A204.1 (cell line): ENCODE measurements around the gene KRTAP4-7.
"Not testable (repeated sequence)": the region's sequence is repeated elsewhere in the genome, so short reads cannot be mapped to it uniquely, and the experiment has no call there.

Source experiments
- FAIRE-seq: peaks from 2 replicates; lab custom pipeline; 2012; peaks lifted over from hg19 to GRCh38; lab: Jason Lieb, UNC

KRTAP4-7 gene

DNA sequence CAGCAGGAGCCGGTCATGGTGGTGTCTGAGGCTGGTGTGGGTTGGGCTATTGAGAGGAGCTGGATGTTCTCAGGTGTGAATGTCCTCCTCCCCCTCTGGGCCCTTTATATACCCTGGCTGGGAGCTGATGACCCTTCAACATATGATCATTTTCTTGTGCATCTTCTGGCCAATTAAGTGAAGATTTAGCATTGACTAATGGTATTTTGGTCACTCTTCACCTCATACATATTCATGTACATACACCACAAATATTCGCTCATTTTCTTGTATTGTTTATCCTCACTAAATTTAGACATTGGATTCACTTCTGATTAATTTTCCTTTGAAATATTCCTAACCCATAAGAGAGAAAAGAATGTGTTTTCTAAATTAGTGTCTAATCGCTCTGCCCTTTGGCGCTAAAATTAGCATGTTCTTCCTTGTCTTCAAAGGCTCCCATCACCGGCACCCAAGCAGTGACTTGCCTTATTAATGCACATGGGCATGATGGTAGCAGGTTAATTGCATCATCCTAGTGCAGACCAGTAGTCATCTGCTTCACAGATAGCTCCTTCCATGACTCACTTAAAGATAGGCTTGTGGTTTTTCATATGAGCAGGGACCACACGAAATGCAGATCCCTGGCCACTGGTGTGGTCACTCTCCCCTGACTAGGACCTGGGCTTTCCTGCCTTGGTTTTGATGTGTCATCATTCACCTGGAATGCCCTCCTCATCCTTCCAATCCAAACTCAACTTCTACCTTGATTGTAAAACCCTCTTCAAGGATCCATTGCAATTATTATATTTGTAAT is 17.9 kb upstream of the KRTAP4-7 start, which contains the start of gene KRTAP2-4:
TSS of gene KRTAP2-4 (minus strand) at position 51 of the 796 bp plus-strand sequence. CDS start at position 17, 34 bp downstream.
- FAIRE-seq = no peak

DNA sequence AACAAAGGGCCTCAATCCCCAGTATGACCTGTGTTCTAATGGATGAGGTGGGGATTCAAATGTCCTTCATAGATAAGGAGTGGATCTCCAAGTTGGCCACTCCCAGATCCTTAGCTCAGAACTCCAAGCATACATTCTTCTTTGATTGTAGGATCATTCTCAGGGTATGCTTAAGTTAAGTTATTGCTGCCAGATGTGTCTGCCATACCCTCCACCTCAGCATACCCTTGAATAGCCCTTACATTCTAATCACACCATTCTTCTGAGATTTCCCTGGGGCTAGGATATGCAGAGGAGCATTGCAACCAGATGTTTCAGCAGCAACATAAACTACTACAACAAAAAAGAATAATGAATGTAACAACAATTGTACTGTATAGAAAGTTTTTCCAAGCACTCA is 16.7 kb upstream of the KRTAP4-7 start:
- no peak for FAIRE-seq

DNA sequence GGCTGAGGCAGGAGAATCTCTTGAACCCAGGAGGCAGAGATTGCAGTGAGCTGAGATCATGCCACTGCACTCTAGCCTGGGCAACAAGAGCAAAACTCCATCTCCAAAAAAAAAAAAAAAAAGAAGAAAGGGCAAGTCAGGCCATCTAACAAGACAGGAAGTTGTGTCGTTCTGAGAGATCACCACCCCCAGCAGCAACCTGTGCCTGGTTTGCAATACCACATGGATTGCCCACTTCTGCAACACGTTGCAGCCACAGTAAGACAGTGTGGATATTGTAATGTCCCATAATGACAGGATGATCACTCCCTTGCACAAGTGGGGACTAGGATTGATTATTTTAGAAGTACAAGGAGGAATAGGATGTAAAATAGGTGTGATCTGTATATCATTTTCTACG is 14.9 kb upstream of the KRTAP4-7 start:
- no peak for FAIRE-seq

DNA sequence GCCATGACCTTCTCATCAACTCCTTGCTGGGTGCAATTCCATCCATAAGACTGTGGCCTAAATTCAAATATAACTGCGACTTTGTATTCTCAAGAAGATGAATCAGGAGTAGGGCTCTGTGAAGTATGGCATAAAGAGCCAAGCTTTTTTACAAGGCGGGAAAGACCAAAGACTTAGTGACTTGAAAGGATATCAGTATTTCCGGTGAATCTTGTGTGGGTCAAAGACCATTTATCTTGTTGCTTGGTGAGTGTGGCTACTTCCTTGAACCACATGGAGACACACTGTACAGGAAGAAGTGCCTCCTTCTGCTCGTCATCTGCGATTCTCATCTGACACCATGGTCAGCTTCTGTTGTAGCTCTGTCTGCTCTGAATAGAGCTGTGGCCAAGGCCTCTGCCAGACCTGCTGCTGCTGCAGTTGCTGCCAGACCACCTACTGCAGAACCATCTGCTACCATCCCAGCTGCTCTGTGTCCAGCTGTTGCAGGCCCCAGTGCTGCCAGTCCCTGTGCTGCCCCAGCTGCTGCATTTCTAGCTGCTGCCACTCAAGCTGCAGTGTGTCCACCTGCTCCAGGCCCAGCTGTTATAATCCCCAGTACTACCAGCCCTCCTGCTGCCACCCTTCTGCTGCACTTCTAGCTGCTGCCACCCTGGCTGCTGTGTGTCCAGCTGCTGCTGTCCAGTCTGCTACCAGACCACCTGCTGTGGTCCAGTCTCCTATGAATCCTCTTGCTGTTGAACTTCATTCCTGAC is 12.2 kb upstream of the KRTAP4-7 start:
- FAIRE-seq = no peak

DNA sequence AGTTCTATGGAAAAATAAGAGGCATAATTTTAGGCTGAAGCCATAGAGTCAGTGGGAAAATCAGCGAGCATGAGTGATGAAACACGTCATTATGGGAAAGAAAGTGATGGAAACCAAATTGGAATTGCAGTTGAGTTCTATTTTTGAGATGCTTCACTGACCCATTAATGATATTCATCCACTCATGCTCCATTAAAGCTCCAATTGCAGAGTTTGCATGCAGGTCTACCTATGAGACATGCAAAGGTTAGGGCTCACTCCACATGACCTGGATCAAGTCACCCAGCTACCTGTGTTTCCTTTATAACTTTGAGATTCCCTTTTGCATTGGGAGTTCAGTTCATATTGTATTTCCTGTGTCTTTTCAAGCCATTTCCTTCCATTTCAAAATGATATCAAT is 10.3 kb upstream of the KRTAP4-7 start:
- FAIRE-seq = no peak

DNA sequence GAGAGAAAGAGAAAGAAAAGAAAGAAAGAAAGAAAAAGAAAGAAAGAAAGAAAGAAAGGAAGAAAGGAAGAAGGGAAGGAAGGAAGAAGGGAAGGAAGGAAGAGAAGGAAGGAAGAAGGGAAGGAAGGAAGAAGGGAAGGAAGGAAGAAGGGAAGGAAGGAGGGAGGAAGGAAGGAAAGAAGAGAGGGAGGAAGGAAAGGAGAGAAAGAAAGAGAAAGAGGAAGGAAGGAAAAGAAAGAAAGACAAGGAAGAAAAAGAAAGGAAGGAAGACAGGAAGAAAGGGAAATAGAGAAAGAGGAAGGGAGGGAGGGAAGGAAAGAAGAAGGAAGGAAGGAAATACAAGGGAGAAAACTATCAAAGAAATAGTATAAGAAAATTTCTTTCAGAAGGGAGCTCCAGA is 7.2 kb upstream of the KRTAP4-7 start:
- no peak for FAIRE-seq

DNA sequence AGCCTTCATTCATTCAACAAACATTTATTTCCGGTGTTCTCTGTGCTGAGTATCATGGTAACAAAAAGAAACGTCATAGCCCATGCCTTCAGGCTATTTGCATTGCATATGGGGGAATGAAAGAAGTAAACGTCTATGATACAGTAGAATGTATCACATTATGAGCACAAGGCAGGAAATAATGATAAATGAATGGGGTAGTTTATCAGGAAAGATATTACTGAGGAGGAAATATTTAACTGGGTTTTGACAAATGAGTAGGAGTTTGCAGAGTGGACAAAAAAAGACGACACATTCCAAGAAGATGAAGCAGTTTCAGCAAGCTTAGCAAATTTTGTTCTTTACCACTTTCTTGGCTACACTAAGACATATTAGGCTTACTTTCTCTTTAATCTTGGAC is 1.3 kb upstream of the KRTAP4-7 start:
- FAIRE-seq = no peak

DNA sequence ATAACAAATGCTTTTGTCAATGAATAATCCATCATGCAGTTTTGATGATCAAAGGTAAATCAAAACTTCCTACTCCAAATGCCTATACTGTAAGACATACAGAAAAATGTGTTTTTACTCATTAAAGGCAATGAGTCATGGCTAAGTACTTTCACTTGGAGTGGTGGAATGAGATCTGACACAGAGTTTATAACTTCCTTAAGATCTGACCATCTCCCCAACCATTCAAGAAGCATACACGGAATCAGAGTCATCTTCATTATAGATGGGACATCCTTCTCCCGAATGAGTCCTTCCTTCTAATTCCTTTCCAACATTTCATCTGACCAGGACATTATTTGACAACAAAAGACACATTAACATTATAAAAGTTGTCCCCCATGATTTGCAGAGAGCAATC is 523 bp upstream of the KRTAP4-7 start:
- FAIRE-seq = not testable (repeated sequence)

DNA sequence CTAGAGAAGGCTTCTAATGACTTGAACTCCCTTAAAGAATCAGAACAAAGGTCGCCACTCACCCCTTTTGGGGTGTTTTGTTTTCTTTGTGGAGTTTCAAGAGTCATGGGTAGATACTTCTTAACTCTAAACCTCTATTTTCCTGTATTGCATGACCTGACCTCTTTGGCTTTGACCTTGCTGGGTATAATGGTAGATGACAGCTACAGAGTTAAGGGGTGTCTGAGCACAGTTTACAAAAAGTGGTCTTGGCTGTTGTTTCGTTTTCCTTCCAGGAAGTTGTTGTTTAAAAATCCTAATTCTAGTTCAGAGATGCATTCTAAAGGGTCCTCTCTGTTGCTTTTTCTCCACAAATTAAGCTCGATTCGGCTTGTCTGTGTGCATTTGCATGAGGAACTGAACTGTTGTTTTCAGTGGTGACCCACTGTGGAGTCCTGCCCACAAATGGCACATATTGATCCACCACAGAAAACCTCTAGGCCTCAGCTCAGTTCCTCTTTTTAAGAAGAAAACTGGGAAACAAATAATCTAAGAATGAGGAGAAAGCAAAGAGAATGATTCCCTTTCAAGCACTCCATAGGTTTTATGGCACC is 4.9 kb downstream of the KRTAP4-7 start:
- not testable (repeated sequence) for FAIRE-seq

DNA sequence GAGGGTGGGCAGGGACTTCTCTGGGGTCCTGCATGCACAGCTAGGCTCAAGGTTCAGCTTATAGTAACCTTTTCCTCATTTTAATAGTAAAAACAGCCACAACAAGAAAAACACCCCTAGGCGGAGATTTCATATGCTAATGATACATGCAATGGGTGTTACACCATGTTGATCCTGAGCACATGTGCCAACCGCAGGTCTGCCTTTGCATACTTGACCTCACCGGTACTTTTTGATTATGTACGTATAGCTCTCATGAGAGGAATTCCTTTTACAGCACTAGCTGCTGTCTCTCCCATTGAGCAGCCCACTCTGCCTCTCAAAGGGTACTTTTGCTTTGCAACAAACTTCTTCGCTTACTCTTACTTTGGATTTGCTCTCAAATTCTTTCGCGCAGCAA is 12.1 kb downstream of the KRTAP4-7 start:
- no peak for FAIRE-seq

DNA sequence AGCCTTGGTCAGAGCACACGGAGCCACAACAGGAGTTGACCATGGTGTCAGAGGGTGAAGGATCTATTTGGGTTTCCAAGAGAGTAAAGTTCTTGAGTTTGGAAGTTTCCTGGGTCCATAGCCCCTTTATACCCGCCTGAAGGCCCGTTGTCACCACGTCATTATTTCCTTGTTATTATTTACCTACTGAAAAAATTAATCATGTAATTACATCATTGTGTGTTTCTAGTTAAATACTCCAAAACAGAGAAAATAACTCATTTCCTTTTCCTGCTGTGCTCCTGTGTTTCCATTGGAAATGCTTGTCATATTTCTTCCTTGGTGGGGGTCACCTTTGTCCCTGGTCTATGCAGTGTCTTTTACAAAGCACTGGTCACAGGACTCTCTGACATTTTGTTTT is 14.1 kb downstream of the KRTAP4-7 start, which contains the start of gene KRTAP4-8:
TSS of gene KRTAP4-8 (minus strand) at position 101 of the 400 bp plus-strand sequence. CDS start at position 43, 58 bp downstream.
- FAIRE-seq = no peak

DNA sequence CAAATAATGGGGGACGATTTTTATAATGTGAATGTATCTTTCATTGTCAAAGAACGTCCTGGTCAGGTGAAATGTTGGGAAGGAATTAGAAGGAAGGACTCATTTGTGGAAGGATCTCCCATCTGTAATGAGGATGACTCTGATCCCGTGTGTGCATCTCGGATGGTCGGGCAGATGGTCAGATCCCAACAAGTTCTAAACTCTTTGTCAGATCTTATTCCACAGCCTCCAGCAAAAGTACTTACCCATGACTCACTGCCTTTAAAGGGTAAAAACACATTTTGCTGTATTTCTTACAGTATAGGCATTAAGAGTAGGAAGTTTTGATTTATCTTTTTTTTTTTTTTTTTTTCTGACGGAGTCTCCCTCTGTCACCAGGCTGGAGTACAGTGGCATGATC is 14.5 kb downstream of the KRTAP4-7 start:
- no peak for FAIRE-seq

DNA sequence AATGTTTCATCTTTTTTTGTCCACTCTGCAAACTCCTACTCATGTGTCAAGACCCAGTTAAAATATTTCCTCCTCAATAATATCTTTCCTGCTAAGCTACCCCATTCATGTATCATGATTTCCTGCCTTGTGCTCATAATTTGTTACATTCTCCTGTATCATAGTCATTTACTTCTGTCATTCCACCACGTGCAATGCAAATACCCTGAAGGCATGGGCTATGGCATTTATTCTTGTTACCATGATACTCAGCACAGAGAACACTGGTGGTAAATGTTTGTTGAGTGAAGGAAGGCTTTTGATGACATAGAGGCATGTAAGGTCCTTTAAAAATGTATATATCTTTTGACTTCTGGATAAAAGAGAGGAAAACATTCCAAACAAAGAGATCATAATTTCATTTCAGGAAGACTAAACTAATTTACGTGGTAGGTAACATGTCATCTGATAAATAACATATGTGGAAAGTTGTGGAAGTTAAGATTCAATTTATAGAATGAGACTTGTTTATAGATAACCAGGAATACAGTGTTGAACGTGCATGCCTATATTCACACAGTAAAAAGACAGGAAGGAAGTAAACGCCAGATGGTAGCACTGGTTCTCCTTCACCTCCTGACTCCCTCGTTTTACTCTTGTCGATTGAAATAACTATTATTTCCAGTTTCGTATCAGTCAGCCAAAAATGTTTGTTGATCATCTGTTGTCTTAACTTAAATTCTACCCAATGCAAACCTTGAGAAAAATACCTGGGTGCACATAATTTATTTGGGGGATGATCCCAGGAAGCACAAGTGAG is 15.9 kb downstream of the KRTAP4-7 start:
- FAIRE-seq = not testable (repeated sequence)

DNA sequence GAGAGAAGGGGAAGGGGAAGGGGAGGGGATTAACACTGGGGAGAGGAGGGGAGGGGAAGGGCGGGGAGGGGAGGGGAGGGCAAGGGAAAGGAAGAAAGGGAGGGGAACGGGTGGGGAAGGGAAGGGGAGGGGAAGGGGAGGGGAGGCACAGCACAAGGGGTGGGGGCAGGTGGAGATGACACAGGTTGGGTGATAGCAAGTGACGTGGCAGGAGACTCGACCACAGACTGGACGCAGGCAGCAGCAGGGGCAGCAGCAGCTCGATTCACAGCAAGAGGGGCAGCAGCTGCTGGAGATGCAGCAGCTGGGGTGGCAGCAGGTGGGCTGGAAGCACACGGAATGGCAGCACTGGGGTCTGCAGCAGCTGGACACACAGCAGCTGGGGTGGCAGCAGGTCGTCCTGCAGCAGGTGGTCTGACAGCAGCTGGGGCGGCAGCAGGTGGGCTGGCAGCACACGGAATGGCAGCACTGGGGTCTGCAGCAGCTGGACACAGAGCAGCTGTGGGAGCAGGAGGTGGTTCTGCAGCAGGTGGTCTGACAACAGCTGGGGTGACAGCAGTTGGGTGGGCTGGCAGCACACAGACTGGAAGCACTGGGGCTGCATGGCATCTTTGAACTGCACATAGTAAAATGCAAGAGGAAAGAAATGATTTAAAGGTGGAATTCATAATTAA is 17.8 kb downstream of the KRTAP4-7 start, which contains the start of gene KRTAP4-16:
TSS of gene KRTAP4-16 (minus strand) at position 624 of the 674 bp plus-strand sequence. CDS start at position 624, 0 bp downstream.
- FAIRE-seq = no peak

DNA sequence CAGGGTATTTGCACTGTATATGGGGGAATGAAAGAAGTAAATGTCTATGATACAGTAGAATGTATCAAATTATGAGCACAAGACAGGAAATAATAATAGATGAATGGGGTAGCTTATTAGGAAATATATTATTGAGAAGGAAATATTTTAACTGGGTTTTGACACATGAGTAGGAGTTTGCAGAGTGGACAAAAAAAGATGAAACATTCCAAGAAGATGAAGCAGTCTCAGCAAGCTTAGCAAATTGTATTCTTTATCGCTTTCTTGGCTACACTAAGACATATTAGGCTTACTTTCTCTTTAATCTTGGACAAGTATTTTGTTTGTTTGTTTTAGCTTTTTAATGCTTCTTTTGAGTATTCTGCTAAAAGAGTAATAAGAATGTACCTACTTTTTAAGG is 19.9 kb downstream of the KRTAP4-7 start:
- FAIRE-seq = no peak

DNA sequence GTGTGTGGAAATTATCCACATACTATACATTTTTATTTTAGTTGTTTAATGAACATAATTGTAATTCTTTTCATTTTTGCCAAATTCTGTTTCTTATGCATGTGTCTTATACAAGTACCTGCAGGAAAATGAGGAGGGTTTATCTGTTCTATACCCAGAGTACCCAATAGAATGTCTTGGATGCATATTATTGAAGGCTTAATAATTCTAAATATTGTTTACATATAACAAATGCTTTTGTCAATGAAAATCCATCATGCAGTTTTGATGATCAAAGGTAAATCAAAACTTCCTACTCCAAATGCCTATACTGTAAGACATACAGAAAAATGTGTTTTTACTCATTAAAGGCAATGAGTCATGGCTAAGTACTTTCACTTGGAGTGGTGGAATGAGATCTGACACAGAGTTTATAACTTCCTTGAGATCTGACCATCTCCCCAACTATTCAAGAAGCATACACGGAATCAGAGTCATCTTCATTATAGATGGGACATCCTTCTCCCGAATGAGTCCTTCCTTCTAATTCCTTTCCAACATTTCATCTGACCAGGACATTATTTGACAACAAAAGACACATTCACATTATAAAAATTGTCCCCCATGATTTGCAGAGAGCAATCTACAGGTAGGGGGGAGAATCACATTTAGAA is 20.6 kb downstream of the KRTAP4-7 start:
- not testable (repeated sequence) for FAIRE-seq

DNA sequence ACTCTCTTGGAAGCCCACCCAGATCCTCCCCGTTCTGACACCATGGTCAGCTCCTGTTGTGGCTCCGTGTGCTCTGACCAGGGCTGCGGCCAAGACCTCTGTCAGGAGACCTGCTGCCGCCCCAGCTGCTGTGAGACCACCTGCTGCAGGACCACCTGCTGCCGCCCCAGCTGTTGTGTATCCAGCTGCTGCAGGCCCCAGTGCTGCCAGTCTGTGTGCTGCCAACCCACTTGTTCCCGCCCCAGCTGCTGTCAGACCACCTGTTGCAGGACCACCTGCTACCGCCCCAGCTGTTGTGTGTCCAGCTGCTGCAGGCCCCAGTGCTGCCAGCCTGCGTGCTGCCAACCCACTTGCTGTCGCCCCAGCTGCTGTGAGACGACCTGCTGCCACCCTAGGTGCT is 21.4 kb downstream of the KRTAP4-7 start, which contains the start of gene KRTAP4-9:
TSS of gene KRTAP4-9 (plus strand) at position 43 of the 400 bp plus-strand sequence. CDS start at position 43, 0 bp downstream.
- FAIRE-seq = not testable (repeated sequence)

DNA sequence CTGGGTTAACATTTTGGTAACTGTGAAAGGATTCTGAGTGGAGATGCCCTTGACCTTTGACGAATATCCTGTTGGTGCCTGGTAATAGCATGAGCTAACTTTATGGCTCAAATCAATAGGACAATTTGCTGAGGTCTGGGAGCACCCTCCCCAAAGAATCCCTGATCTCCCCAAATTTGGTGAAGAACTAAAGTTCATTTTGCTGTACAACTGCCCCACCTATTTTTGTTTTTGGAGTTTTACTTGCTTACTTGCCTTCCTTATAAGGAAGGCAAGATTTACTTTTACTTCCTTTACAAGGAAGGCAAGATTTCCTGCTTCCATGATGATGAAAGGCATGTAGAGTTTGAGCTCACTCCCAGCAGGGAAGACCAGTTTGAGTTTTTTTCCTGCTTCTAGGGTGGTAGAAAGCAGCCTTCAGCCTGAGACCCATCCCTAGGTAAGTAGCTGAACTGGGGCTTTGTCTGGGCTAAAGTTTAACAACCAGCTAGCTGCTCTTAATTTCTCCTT is 24.0 kb downstream of the KRTAP4-7 start:
- no peak for FAIRE-seq

DNA sequence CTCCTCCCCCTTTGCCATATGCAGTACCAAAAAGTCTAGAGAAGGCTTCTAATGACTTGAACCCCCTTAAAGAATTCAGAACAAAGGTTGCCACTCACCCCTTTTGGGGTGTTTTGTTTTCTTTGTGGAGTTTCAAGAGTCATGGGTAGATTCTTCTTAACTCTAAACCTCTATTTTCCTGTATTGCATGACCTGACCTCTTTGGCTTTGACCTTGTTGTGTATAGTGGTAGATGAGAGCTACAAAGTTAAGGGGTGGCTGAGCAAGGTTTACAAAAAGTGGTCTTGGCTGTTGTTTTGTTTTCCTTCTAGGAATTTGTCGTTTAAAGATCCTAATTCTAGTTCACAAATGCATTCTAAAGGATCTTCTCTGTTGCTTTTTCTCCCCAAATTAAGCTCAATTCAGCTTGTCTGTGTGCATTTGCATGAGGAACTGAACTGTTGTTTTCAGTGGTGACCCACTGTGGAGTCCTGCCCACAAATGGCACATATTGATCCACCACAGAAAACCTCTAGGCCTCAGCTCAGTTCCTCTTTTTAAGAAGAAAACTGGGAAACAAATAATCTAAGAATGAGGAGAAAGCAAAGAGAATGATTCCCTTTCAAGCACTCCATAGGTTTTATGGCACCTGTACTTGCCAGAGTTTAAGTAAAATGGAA is 24.9 kb downstream of the KRTAP4-7 start:
- not testable (repeated sequence) for FAIRE-seq
